Neural progenitor cell (in vitro differentiated cells): ENCODE results near the gene CCDC112. TPM values are rescaled to one million over a fixed set of nuclear protein-coding genes. Genes with fewer than 3 reads are reported as not detected.

Experiments
- DNase-seq: peaks from one replicate; pipeline ENCODE4 v3.0.0-alpha.2; 2016; ENCODE audit warnings: low spot score
- H2AFZ ChIP-seq: fragments of 200-600 bp; sonication (generic); replicated peaks from 2 replicates; pipeline ENCODE4 v1.6.1; 2016; ENCODE audit warnings: antibody characterized with exemption
- H3F3A ChIP-seq: fragments of 200-600 bp; sonication (generic); 2 replicates; pipeline ENCODE4 v1.6.1; 2016; ENCODE audit warnings: antibody characterized with exemption, low read depth
- H3K27ac ChIP-seq: fragments of 200-600 bp; sonication (generic); 2 replicates; pipeline ENCODE4 v1.5.1; 2016; ENCODE audit warnings: mild to moderate bottlenecking
- H3K27me3 ChIP-seq: fragments of 200-600 bp; sonication (generic); 2 replicates; pipeline ENCODE4 v1.6.1; 2016; ENCODE audit warnings: mild to moderate bottlenecking, moderate library complexity
- H3K36me3 ChIP-seq: fragments of 200-600 bp; sonication (generic); 2 replicates; pipeline ENCODE4 v1.5.1; 2016
- H3K4me1 ChIP-seq: fragments of 200-600 bp; sonication (generic); 2 replicates; pipeline ENCODE4 v1.6.1; 2016; ENCODE audit warnings: mixed run types
- H3K4me2 ChIP-seq: fragments of 200-600 bp; sonication (generic); 2 replicates; pipeline ENCODE4 v1.6.1; 2016
- H3K4me3 ChIP-seq: fragments of 200-600 bp; sonication (generic); 2 replicates; pipeline ENCODE4 v1.5.1; 2016
- H3K79me2 ChIP-seq: fragments of 200-600 bp; sonication (generic); 2 replicates; pipeline ENCODE4 v1.6.1; 2016; ENCODE audit warnings: low read depth
- H3K9ac ChIP-seq: fragments of 200-600 bp; sonication (generic); 2 replicates; pipeline ENCODE4 v1.6.1; 2016
- H3K9me3 ChIP-seq: fragments of 200-600 bp; sonication (generic); 2 replicates; pipeline ENCODE4 v1.5.1; 2016; ENCODE audit warnings: low read depth
- H4K20me1 ChIP-seq: fragments of 200-600 bp; sonication (generic); 2 replicates; pipeline ENCODE4 v1.6.1; 2016; ENCODE audit warnings: low read depth
- H3K27ac Mint-ChIP-seq: 3 replicates; pipeline ENCODE4 v1.8.0; 2021; ENCODE audit warnings: mixed read lengths
- H3K27me3 Mint-ChIP-seq: 2 replicates; pipeline ENCODE4 v1.8.0; 2022; ENCODE audit warnings: low read depth, mild to moderate bottlenecking, inconsistent platforms, moderate library complexity, mixed read lengths; ENCODE audit not compliant: insufficient read depth
- H3K36me3 Mint-ChIP-seq: 3 replicates; pipeline ENCODE4 v1.8.0; 2021; ENCODE audit warnings: mixed read lengths
- H3K4me1 Mint-ChIP-seq: 3 replicates; pipeline ENCODE4 v1.8.0; 2021; ENCODE audit warnings: mixed read lengths
- H3K4me3 Mint-ChIP-seq: 3 replicates; pipeline ENCODE4 v1.8.0; 2021; ENCODE audit warnings: mild to moderate bottlenecking, moderate library complexity, mixed read lengths
- H3K9me3 Mint-ChIP-seq: 3 replicates; pipeline ENCODE4 v1.8.0; 2020; ENCODE audit warnings: mixed read lengths
- EZH2 ChIP-seq: fragments of 200-600 bp; sonication (generic); IDR thresholded peaks from 2 replicates; pipeline ENCODE4 v1.6.1; 2017; ENCODE audit warnings: antibody characterized with exemption, mild to moderate bottlenecking, moderate library complexity
- EZH2phosphoT487 ChIP-seq: fragments of 200-600 bp; sonication (generic); IDR thresholded peaks from 2 replicates; pipeline ENCODE4 v1.6.1; 2017; ENCODE audit warnings: antibody characterized with exemption
- total RNA-seq: library from RNA; depleted of rRNA; stranded (reverse); fragments of >200 nt; gene quantifications from 2 replicates; pipeline ENCODE4 v1.2.3, GENCODE V29; 2015; ENCODE audit warnings: low replicate concordance
- TF ChIP-seq, protein P1 (sequence below): fragments of 200-600 bp; sonication (generic); IDR thresholded peaks from 2 replicates; pipeline ENCODE4 v1.5.1; 2017; ENCODE audit warnings: antibody characterized with exemption, mild to moderate bottlenecking

Gene CCDC112
- total RNA-seq, 1 donor from 2014 or later, result 33.6 TPM

DNA sequence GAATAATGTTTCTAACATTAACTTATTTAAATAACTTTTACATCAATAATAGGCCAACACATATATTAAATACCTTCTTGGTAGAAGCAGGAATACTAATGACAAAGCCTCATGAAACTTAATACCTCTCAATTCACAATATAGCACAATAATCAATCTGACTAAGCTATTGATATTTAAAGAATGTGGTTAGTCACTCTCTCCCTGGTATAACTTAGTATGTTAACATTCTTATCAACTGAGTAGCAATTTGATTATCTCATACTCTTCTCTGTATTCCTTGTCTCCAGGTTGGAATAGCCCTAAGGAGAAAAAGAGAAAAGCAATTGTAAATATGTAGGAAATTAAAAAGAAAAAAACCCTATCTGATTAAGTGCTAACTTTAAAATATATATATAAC, 28.8 kb downstream of the CCDC112 start:
- DNase-seq, result no peak
- TF ChIP-seq, protein P1, sequence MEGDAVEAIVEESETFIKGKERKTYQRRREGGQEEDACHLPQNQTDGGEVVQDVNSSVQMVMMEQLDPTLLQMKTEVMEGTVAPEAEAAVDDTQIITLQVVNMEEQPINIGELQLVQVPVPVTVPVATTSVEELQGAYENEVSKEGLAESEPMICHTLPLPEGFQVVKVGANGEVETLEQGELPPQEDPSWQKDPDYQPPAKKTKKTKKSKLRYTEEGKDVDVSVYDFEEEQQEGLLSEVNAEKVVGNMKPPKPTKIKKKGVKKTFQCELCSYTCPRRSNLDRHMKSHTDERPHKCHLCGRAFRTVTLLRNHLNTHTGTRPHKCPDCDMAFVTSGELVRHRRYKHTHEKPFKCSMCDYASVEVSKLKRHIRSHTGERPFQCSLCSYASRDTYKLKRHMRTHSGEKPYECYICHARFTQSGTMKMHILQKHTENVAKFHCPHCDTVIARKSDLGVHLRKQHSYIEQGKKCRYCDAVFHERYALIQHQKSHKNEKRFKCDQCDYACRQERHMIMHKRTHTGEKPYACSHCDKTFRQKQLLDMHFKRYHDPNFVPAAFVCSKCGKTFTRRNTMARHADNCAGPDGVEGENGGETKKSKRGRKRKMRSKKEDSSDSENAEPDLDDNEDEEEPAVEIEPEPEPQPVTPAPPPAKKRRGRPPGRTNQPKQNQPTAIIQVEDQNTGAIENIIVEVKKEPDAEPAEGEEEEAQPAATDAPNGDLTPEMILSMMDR, result no peak
- TF ChIP-seq EZH2 (no peak), EZH2phosphoT487 (no peak)
- H3K27me3 ChIP-seq, result no peaks in the 10 kb centered on the region
- no peaks in the 10 kb centered on the region for H3K9me3 Mint-ChIP-seq
- H4K20me1 ChIP-seq, result no peaks in the 10 kb centered on the region
- H3K36me3 Mint-ChIP-seq, result peaks cover 5% of the 10 kb centered on the region
- H3K9me3 ChIP-seq, result no peaks in the 10 kb centered on the region
- H3K36me3 ChIP-seq, result peaks cover 8% of the 10 kb centered on the region
- H3K27ac Mint-ChIP-seq, result no peak overlapping the region
- no peaks in the 10 kb centered on the region for H3K27me3 Mint-ChIP-seq
- peaks cover 6% of the 10 kb centered on the region for H3K4me1 Mint-ChIP-seq
- no peak overlapping the region for H3K4me2 ChIP-seq
- peaks cover 15% of the 10 kb centered on the region for H3F3A ChIP-seq
- H3K27ac ChIP-seq, result no peak overlapping the region
- no peaks in the 10 kb centered on the region for H3K4me1 ChIP-seq
- no peaks in the 10 kb centered on the region for H3K79me2 ChIP-seq
- no peak overlapping the region for H3K9ac ChIP-seq
- H2AFZ ChIP-seq, result no peak overlapping the region
- H3K4me3 ChIP-seq, result no peak overlapping the region
- no peak overlapping the region for H3K4me3 Mint-ChIP-seq

DNA sequence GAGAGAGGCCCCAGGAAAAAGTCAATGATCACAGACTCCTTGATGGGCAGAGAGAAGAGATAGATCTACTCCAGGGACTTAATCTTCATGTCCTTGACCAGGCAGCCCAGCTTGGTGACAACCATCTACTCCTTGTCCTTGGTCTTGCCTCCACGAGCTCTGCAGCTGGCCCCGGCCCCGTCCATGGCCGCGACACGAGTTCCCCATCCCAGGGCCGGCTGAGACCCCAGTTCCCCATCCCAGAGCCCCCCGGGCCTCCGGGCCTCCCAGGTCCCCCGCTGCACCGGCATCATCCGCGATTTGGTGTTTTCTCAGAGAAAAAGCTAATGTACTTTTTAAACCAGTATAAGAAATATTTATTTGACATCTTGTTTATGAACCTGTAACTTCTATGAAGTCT, 31.2 kb downstream of the CCDC112 start:
- Histone ChIP-seq H3K9ac (no peak overlapping the region), H3K27me3 (no peaks in the 10 kb centered on the region), H3K4me3 (no peak overlapping the region), H3K79me2 (peaks cover 20% of the 10 kb centered on the region), H3F3A (peaks cover 22% of the 10 kb centered on the region), H3K4me1 (peaks cover 11% of the 10 kb centered on the region), H3K36me3 (peaks cover 8% of the 10 kb centered on the region), H3K27ac (no peak overlapping the region), H4K20me1 (peaks cover 6% of the 10 kb centered on the region), H3K9me3 (no peaks in the 10 kb centered on the region), H3K4me2 (no peak overlapping the region), H2AFZ (no peak overlapping the region)
- Mint-ChIP-seq H3K36me3 (peaks cover 1% of the 10 kb centered on the region), H3K4me3 (no peak overlapping the region), H3K4me1 (peaks cover 20% of the 10 kb centered on the region), H3K27me3 (no peaks in the 10 kb centered on the region), H3K27ac (no peak overlapping the region), H3K9me3 (no peaks in the 10 kb centered on the region)
- no peak for DNase-seq
- TF ChIP-seq EZH2phosphoT487 (no peak), EZH2 (no peak)
- TF ChIP-seq, protein P1, result no peak

DNA sequence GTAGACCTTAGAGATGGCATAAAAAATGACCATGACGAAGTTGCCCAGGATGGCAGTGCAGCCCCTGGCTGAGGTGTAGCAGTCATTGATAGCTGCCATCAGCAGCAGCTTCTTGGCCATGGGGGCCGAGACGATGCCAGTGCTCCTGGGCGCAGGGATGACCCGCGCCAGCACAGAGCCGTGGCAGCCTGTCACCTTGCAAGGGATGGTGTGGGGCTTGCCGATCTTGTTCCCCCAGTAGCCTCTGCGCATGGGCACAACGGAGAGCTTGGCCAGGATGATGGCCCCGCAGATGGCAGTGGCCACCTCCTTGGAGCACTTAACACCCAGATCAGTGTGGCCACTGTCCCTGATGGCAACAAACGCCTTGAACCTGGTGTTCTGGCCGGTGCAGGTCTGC, 31.7 kb downstream of the CCDC112 start:
- Histone ChIP-seq H3K27me3 (no peaks in the 10 kb centered on the region), H3K4me1 (peaks cover 11% of the 10 kb centered on the region), H3K79me2 (peaks cover 24% of the 10 kb centered on the region), H3K36me3 (peaks cover 8% of the 10 kb centered on the region), H3K4me2 (no peak overlapping the region), H2AFZ (no peak overlapping the region), H3K27ac (no peak overlapping the region), H4K20me1 (peaks cover 7% of the 10 kb centered on the region), H3K9ac (no peak overlapping the region), H3K4me3 (no peak overlapping the region), H3K9me3 (no peaks in the 10 kb centered on the region), H3F3A (peaks cover 22% of the 10 kb centered on the region)
- Mint-ChIP-seq H3K27ac (no peak overlapping the region), H3K27me3 (no peaks in the 10 kb centered on the region), H3K36me3 (peaks cover 1% of the 10 kb centered on the region), H3K9me3 (no peaks in the 10 kb centered on the region), H3K4me3 (no peak overlapping the region), H3K4me1 (peaks cover 20% of the 10 kb centered on the region)
- DNase-seq, result no peak
- TF ChIP-seq, protein P1, result no peak
- no peak for TF ChIP-seq EZH2
- no peak for TF ChIP-seq EZH2phosphoT487

DNA sequence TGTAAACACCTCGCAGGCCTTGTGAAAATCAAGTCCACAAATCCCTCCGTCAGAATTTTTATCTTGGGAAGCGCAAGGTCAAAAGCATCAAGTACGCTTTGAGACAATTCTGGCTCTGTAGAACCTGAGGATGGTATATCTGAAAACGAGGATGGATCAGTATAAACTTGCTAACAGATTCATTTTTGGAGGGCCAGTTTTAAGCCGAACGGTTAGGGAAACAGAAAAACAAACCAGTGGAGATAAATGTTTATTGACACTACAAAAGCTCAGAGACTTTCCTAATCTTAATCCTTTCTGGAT, 33.4 kb downstream of the CCDC112 start:
- H3K4me1 Mint-ChIP-seq, result peaks cover 20% of the 10 kb centered on the region
- H3K9me3 ChIP-seq, result no peaks in the 10 kb centered on the region
- peaks cover 22% of the 10 kb centered on the region for H3F3A ChIP-seq
- H3K9me3 Mint-ChIP-seq, result no peaks in the 10 kb centered on the region
- no peak overlapping the region for H3K27ac ChIP-seq
- peak overlapping the region; percentile 87 for H3K4me2 ChIP-seq
- H3K27ac Mint-ChIP-seq, result peak overlapping the region; percentile 98
- peak; percentile 55 for TF ChIP-seq EZH2
- TF ChIP-seq EZH2phosphoT487, result no peak
- H3K36me3 ChIP-seq, result peaks cover 7% of the 10 kb centered on the region
- peaks cover 40% of the 10 kb centered on the region for H3K79me2 ChIP-seq
- no peaks in the 10 kb centered on the region for H3K27me3 ChIP-seq
- peak overlapping the region; percentile 94 for H3K4me3 Mint-ChIP-seq
- H3K9ac ChIP-seq, result peak overlapping the region; percentile 47
- peaks cover 11% of the 10 kb centered on the region for H3K4me1 ChIP-seq
- H3K4me3 ChIP-seq, result peak overlapping the region; percentile 83
- H3K27me3 Mint-ChIP-seq, result no peaks in the 10 kb centered on the region
- peak overlapping the region; percentile 96 for H2AFZ ChIP-seq
- H4K20me1 ChIP-seq, result peaks cover 7% of the 10 kb centered on the region
- H3K36me3 Mint-ChIP-seq, result peaks cover 3% of the 10 kb centered on the region
- DNase-seq, result no peak
